ENCODE data around the gene PI4KB. TPM values are rescaled to one million over a fixed set of nuclear protein-coding genes. Genes with fewer than 3 reads are reported as not detected.

Gene PI4KB
- total and polyA plus RNA-seq, 2 experiments from 2014 or later, result 15.3 to 25.5 TPM

DNA sequence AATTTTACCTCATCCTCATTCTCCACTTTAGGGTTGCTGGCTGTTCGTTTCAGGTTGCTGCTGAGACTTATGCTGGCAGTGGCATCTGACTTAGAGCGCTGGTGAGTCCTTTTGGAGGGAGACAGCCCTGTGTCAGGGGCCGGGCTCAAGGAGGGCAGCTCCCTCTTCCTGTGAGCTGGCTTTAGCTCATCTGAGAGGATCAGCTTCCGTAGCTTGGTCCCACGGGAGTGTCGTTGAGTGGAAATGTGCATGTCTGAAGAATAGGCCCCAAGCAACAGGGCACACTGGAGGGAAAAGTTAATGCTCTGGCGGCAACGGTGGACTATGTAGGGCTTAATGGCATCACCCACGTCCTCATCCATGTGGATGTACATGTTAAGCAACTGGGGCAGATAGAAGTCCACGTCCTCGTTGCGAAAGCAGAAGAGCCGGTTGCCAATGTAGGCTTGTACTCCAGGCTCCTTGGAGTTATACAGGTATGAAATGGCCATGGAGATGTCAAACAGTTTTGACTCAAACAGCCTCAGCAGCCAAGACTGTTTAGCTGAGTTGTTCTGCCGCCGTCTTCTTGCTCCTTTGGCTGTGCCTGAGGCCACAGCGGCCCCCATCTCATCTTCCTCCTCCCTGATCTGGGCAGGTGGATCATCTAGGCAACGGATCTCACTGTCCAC lies 11.5 kb downstream of the PI4KB start:
- 0 out of 2 replicates have a peak, but pooled peaks cover 4% of the 10 kb centered on the region for H3F3A ChIP-seq (replicated peaks; ENCODE audit: low read depth)
- H3K4me1 ChIP-seq (ENCODE audit: insufficient read depth), result no peaks in the 10 kb centered on the region
- no peak overlapping the region for H3K4me3 ChIP-seq
- no peaks in the 10 kb centered on the region for H3K9me2 ChIP-seq (ENCODE audit: insufficient read depth)
- no peak overlapping the region for H3K27ac ChIP-seq (ENCODE audit: low read depth)
- no peaks in the 10 kb centered on the region; the same call in 1 of the 2 replicates for H3K36me3 ChIP-seq (ENCODE audit: insufficient read depth)
- H3K27me3 ChIP-seq (ENCODE audit: insufficient read depth), result no peaks in the 10 kb centered on the region
- no peak overlapping the region for H2AFZ ChIP-seq
- Mint-ChIP-seq H3K9me3 (no peaks in the 10 kb centered on the region), H3K36me3 (ENCODE audit: low read depth) (peaks cover 14% of the 10 kb centered on the region), H3K27ac (no peak overlapping the region), H3K4me1 (peaks cover under 1% of the 10 kb centered on the region), H3K27me3 (ENCODE audit: insufficient read depth, low read depth, poor library complexity) (peaks cover under 1% of the 10 kb centered on the region), H3K4me3 (no peak overlapping the region)
- H4K20me1 ChIP-seq (replicated peaks; ENCODE audit: insufficient read depth), result peaks cover 6% of the 10 kb centered on the region
- ATAC-seq (no peak), DNase-seq (ENCODE audit: low spot score) (no peak)
- no peak overlapping the region for H3K4me2 ChIP-seq
- TF ChIP-seq CTCF (conservative IDR thresholded peaks at IDR 0.05; ENCODE audit: low read depth in 2 of 2) (no peak), ZNF462 (CRISPR knock-in tag; IDR thresholded peaks at IDR 0.05) (no peak), ETS1 (IDR thresholded peaks at IDR 0.05) (no peak), JUNB (IDR thresholded peaks at IDR 0.05; ENCODE audit: unreplicated experiment) (no peak), STAT1 (IDR thresholded peaks at IDR 0.05; ENCODE audit: unreplicated experiment) (no peak), ZNF331 (CRISPR knock-in tag; IDR thresholded peaks at IDR 0.05; ENCODE audit: low read depth) (no peak), NANOG (IDR thresholded peaks at IDR 0.05; ENCODE audit: borderline replicate concordance) (no peak), EZH2phosphoT487 (IDR thresholded peaks at IDR 0.05; ENCODE audit: unreplicated experiment) (no peak), POLR2AphosphoS5 (IDR thresholded peaks at IDR 0.05; ENCODE audit: low read depth) (no peak), CREB1 (CRISPR knock-in tag; IDR thresholded peaks at IDR 0.05; ENCODE audit: low read depth) (no peak), EZH2 (IDR thresholded peaks at IDR 0.05; ENCODE audit: low read depth, unreplicated experiment) (no peak)
- TF ChIP-seq, protein P1, sequence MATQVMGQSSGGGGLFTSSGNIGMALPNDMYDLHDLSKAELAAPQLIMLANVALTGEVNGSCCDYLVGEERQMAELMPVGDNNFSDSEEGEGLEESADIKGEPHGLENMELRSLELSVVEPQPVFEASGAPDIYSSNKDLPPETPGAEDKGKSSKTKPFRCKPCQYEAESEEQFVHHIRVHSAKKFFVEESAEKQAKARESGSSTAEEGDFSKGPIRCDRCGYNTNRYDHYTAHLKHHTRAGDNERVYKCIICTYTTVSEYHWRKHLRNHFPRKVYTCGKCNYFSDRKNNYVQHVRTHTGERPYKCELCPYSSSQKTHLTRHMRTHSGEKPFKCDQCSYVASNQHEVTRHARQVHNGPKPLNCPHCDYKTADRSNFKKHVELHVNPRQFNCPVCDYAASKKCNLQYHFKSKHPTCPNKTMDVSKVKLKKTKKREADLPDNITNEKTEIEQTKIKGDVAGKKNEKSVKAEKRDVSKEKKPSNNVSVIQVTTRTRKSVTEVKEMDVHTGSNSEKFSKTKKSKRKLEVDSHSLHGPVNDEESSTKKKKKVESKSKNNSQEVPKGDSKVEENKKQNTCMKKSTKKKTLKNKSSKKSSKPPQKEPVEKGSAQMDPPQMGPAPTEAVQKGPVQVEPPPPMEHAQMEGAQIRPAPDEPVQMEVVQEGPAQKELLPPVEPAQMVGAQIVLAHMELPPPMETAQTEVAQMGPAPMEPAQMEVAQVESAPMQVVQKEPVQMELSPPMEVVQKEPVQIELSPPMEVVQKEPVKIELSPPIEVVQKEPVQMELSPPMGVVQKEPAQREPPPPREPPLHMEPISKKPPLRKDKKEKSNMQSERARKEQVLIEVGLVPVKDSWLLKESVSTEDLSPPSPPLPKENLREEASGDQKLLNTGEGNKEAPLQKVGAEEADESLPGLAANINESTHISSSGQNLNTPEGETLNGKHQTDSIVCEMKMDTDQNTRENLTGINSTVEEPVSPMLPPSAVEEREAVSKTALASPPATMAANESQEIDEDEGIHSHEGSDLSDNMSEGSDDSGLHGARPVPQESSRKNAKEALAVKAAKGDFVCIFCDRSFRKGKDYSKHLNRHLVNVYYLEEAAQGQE (IDR thresholded peaks at IDR 0.05; ENCODE audit: unreplicated experiment), result no peak
- 0 out of 2 replicates have a peak, but pooled peaks cover 3% of the 10 kb centered on the region for H3K79me2 ChIP-seq (replicated peaks; ENCODE audit: insufficient read depth)
